ENCODE data around the gene MMP15. TPM values are rescaled to one million over a fixed set of nuclear protein-coding genes. Genes with fewer than 3 reads are reported as not detected.
A peak's percentile ranks its signal among the peaks of the same experiment; 100 is the strongest.

Gene MMP15
- total and polyA plus RNA-seq, 2 donors (not counting 3 experiments of a cell fraction or from before 2014, with no cell fraction given), result 12.6 to 16.0 TPM

DNA sequence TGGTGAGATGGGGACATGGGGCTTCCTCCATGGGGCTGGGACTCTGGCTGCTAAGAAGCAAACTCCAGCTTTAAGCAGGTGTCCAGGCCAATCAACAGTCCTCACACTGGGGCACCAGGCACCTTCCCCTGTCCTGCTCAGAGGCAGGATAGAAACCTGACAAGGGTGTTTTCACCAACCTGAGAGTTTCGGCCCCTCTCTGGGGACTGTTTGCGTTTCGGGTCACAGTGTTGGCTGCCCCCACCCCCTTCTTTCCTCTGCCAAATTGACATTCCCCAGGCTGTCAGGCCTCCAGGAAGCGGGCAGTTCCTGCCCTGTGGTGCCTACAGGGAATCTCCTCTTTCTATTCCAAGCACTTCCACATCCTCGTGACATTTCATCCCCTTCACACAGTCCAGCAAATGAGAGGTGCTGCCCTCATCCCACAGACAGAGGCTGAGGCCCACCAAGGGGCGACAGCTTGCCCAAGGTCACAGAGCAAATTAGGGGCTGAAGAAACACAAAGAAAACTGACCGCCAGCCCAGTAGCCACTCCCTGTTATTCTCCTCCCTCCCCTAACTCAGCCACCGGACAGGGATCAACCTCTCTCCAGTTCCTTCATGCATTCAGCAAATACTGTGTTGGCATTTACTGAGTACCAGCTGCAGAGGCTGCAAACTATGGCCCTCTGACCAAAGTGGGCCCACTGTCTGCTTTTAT, 38.0 kb downstream of the MMP15 start:
- intact Hi-C loops (cut with micrococcal nuclease), result loop anchor here (2.0 to 10.0 kb wide), 2 partner anchors 17 to 1711 kb away; no protein-coding TSS in a partner anchor
- CTCF ChIA-PET, result interaction anchor here (1.2 to 1.3 kb wide), 2 partner anchors 18 to 19 kb away, joined by 3 to 6 read pairs; no protein-coding TSS in a partner anchor
- TF ChIP-seq POLR2AphosphoS5 (IDR thresholded peaks at IDR 0.05; ENCODE audit: insufficient read depth, low read depth, low read length) (no peak), GATA2 (IDR thresholded peaks at IDR 0.05; ENCODE audit: insufficient read depth, insufficient read length, low read depth, low read length) (no peak), JUN (IDR thresholded peaks at IDR 0.05; ENCODE audit: borderline replicate concordance, insufficient read depth, insufficient read length, low read depth) (no peak), MYC (IDR thresholded peaks at IDR 0.05; ENCODE audit: low read depth, low read length) (no peak), EZH2 (IDR thresholded peaks at IDR 0.05; ENCODE audit: borderline replicate concordance, low read depth, low read length, severe bottlenecking) (no peak), FOS (IDR thresholded peaks at IDR 0.05; ENCODE audit: borderline replicate concordance, insufficient read depth, low read length) (no peak), POLR2A (IDR thresholded peaks at IDR 0.05; ENCODE audit: low read depth, low read length) (no peak)
- TF ChIP-seq, protein P1, sequence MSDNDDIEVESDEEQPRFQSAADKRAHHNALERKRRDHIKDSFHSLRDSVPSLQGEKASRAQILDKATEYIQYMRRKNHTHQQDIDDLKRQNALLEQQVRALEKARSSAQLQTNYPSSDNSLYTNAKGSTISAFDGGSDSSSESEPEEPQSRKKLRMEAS (IDR thresholded peaks at IDR 0.05; ENCODE audit: insufficient read depth, insufficient read length), result no peak
- TF ChIP-seq, protein P2, sequence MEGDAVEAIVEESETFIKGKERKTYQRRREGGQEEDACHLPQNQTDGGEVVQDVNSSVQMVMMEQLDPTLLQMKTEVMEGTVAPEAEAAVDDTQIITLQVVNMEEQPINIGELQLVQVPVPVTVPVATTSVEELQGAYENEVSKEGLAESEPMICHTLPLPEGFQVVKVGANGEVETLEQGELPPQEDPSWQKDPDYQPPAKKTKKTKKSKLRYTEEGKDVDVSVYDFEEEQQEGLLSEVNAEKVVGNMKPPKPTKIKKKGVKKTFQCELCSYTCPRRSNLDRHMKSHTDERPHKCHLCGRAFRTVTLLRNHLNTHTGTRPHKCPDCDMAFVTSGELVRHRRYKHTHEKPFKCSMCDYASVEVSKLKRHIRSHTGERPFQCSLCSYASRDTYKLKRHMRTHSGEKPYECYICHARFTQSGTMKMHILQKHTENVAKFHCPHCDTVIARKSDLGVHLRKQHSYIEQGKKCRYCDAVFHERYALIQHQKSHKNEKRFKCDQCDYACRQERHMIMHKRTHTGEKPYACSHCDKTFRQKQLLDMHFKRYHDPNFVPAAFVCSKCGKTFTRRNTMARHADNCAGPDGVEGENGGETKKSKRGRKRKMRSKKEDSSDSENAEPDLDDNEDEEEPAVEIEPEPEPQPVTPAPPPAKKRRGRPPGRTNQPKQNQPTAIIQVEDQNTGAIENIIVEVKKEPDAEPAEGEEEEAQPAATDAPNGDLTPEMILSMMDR (IDR thresholded peaks at IDR 0.05; ENCODE audit: extremely low read depth in 1 of 2, insufficient read depth in 1 of 2, low read depth in 1 of 2, low read length in 2 of 2), result no peak
- no peaks in the 10 kb centered on the region for H3K27me3 ChIP-seq (ENCODE audit: control insufficient read depth in 2 of 2, insufficient read depth in 2 of 2, low read length in 2 of 2)
- H3K36me3 ChIP-seq (ENCODE audit: control insufficient read depth in 2 of 2, extremely low read depth in 1 of 2, insufficient read depth in 2 of 2, low read length in 2 of 2), result no peaks in the 10 kb centered on the region
- POLR2A ChIA-PET, result no interaction called here
- no peaks in the 10 kb centered on the region for H4K20me1 ChIP-seq (replicated peaks; ENCODE audit: control insufficient read depth, extremely low read depth, insufficient read depth, low read length)
- peak overlapping the region; percentile 39 for H2AFZ ChIP-seq (ENCODE audit: low read depth, low read length)
- no peaks in the 10 kb centered on the region for H3K79me2 ChIP-seq (ENCODE audit: control insufficient read depth, insufficient read depth, low read length)
- H3K4me3 ChIP-seq (replicated peaks in 1 of 3; ENCODE audit: insufficient read depth in 1 of 3, low read depth in 1 of 3, low read length in 3 of 3), result no peak overlapping the region
- no TSS peak for BruUV-seq (replicated peaks)
- dilution Hi-C loops (cut with MboI; ENCODE audit: extremely low pct_ligation_motif_present, low sequenced_read_pairs), result no loop called here
- H3K27ac ChIP-seq (ENCODE audit: insufficient read depth, low read depth, low read length), result no peak overlapping the region
- peaks cover 4% of the 10 kb centered on the region for H3K4me1 ChIP-seq (ENCODE audit: control insufficient read depth, extremely low read depth, insufficient read depth, low read length)
- H3K9me3 ChIP-seq (replicated peaks; ENCODE audit: control insufficient read depth, insufficient read depth, low read length), result no peaks in the 10 kb centered on the region
- FAIRE-seq (no peak), DNase-seq (ENCODE audit: low read depth, low spot score) (no peak)
- no peak overlapping the region for H3K9ac ChIP-seq (replicated peaks; ENCODE audit: extremely low read depth, insufficient read depth, low read length)
- H3K9me1 ChIP-seq (replicated peaks; ENCODE audit: control insufficient read depth, extremely low read depth, insufficient read depth, low read length), result no peaks in the 10 kb centered on the region
- H3K4me2 ChIP-seq (ENCODE audit: insufficient read depth, low read length), result no peak overlapping the region

Data from endothelial cell of umbilical vein (primary cell).